H9 (cell line): ENCODE results near the gene FBXL16. TPM values are rescaled to one million over a fixed set of nuclear protein-coding genes. Genes with fewer than 3 reads are reported as not detected.

Experiments used
- DNase-seq: peaks from one replicate; pipeline ENCODE4 v3.0.0-alpha.2; 2017
- H2AFZ ChIP-seq: one replicate; pipeline ENCODE4 v1.6.1; 2013; ENCODE audit warnings: mild to moderate bottlenecking, low read length, control low read depth, moderate library complexity
- H2AK5ac ChIP-seq: 2 replicates; pipeline ENCODE4 v1.6.1; 2013; ENCODE audit warnings: low read length, control low read depth, mixed read lengths; ENCODE audit not compliant: insufficient read length
- H2BK120ac ChIP-seq: one replicate; pipeline ENCODE4 v1.6.1; 2013; ENCODE audit warnings: low read depth, mild to moderate bottlenecking, low read length, control low read depth, inconsistent platforms; ENCODE audit not compliant: poor library complexity, severe bottlenecking
- H2BK12ac ChIP-seq: 2 replicates; pipeline ENCODE4 v1.6.1; 2013; ENCODE audit warnings: low read length, control low read depth, mixed read lengths, low read depth; ENCODE audit not compliant: insufficient read length
- H2BK15ac ChIP-seq: 2 replicates; pipeline ENCODE4 v1.6.1; 2013; ENCODE audit warnings: low read depth, low read length, control low read depth
- H2BK20ac ChIP-seq: one replicate; pipeline ENCODE4 v1.6.1; 2013; ENCODE audit warnings: low read depth, mild to moderate bottlenecking, low read length, control low read depth, inconsistent platforms; ENCODE audit not compliant: poor library complexity, severe bottlenecking
- H2BK5ac ChIP-seq: 2 replicates; pipeline ENCODE4 v1.6.1; 2013; ENCODE audit warnings: low read length, control low read depth, mixed read lengths; ENCODE audit not compliant: insufficient read length
- H3K14ac ChIP-seq: 2 replicates; pipeline ENCODE4 v1.6.1; 2013; ENCODE audit warnings: low read length, control low read depth; ENCODE audit not compliant: insufficient read depth
- H3K18ac ChIP-seq: 2 replicates; pipeline ENCODE4 v1.6.1; 2013; ENCODE audit warnings: low read depth, mild to moderate bottlenecking, mixed read lengths, low read length, control low read depth; ENCODE audit not compliant: insufficient read length
- H3K23ac ChIP-seq: 2 replicates; pipeline ENCODE4 v1.6.1; 2013; ENCODE audit warnings: low read length, control low read depth, mixed read lengths, low read depth; ENCODE audit not compliant: insufficient read length
- H3K23me2 ChIP-seq: 2 replicates; pipeline ENCODE4 v1.6.1; 2013; ENCODE audit warnings: low read depth, mild to moderate bottlenecking, mixed read lengths, low read length, control low read depth; ENCODE audit not compliant: insufficient read length, poor library complexity, severe bottlenecking
- H3K27ac ChIP-seq: 2 replicates; pipeline ENCODE4 v1.5.1; 2013; ENCODE audit warnings: low read length, control low read depth, mixed read lengths, low read depth; ENCODE audit not compliant: insufficient read length
- H3K27me3 ChIP-seq: 2 replicates; pipeline ENCODE4 v1.6.1; 2013; ENCODE audit warnings: low read length, control low read depth, inconsistent platforms; ENCODE audit not compliant: insufficient read depth
- H3K4ac ChIP-seq: 2 replicates; pipeline ENCODE4 v1.6.1; 2013; ENCODE audit warnings: low read depth, mild to moderate bottlenecking, control low read depth, inconsistent platforms, low read length, moderate library complexity
- H3K4me1 ChIP-seq: 2 replicates; pipeline ENCODE4 v1.6.1; 2013; ENCODE audit warnings: low read length, control low read depth, inconsistent platforms; ENCODE audit not compliant: insufficient read depth
- H3K4me2 ChIP-seq: 2 replicates; pipeline ENCODE4 v1.6.1; 2013; ENCODE audit warnings: low read length, control low read depth, mixed read lengths; ENCODE audit not compliant: insufficient read length, insufficient read depth
- H3K56ac ChIP-seq: 2 replicates; pipeline ENCODE4 v1.6.1; 2013; ENCODE audit warnings: low read depth, mild to moderate bottlenecking, mixed read lengths, low read length, control low read depth; ENCODE audit not compliant: insufficient read length
- H3K79me1 ChIP-seq: 2 replicates; pipeline ENCODE4 v1.6.1; 2013; ENCODE audit warnings: low read depth, mild to moderate bottlenecking, moderate library complexity, low read length, control low read depth, inconsistent platforms; ENCODE audit not compliant: insufficient read depth, poor library complexity, severe bottlenecking
- H3K79me2 ChIP-seq: 2 replicates; pipeline ENCODE4 v1.6.1; 2013; ENCODE audit warnings: low read length, control low read depth, inconsistent platforms; ENCODE audit not compliant: insufficient read depth
- H3K9ac ChIP-seq: 2 replicates; pipeline ENCODE4 v1.6.1; 2013; ENCODE audit warnings: low read length, control low read depth, mixed read lengths; ENCODE audit not compliant: insufficient read length; ENCODE audit errors: extremely low read depth
- H3K9me3 ChIP-seq: one replicate; pipeline ENCODE4 v1.6.1; 2013; ENCODE audit warnings: low read depth, low read length, inconsistent platforms; ENCODE audit not compliant: control insufficient read depth
- H3T11ph ChIP-seq: one replicate; pipeline ENCODE4 v1.6.1; 2013; ENCODE audit warnings: mild to moderate bottlenecking, low read length, control low read depth, inconsistent platforms
- H4K20me1 ChIP-seq: one replicate; pipeline ENCODE4 v1.6.1; 2013; ENCODE audit not compliant: control insufficient read depth, insufficient read length, insufficient read depth
- H4K5ac ChIP-seq: 2 replicates; pipeline ENCODE4 v1.6.1; 2013; ENCODE audit warnings: low read depth, mild to moderate bottlenecking, mixed read lengths, low read length, control low read depth; ENCODE audit not compliant: insufficient read length
- H4K8ac ChIP-seq: replicated peaks from 2 replicates; pipeline ENCODE4 v1.6.1; 2013; ENCODE audit warnings: low read length, control low read depth, mixed read lengths, low read depth; ENCODE audit not compliant: insufficient read length
- H4K91ac ChIP-seq: 2 replicates; pipeline ENCODE4 v1.6.1; 2013; ENCODE audit warnings: low read depth, mild to moderate bottlenecking, moderate library complexity, mixed read lengths, low read length, control low read depth; ENCODE audit not compliant: insufficient read length
- H3K27ac Mint-ChIP-seq, 3 experiments: 2 replicates in 2 of 3; 3 replicates in 1 of 3; pipeline ENCODE4 v1.8.0; 2020 to 2021; ENCODE audit warnings: mixed read lengths in 3 of 3, mild to moderate bottlenecking in 1 of 3, moderate library complexity in 1 of 3
- H3K27me3 Mint-ChIP-seq: 2 replicates; pipeline ENCODE4 v1.8.0; 2021; ENCODE audit warnings: low read depth, mild to moderate bottlenecking, moderate library complexity, mixed read lengths
- H3K36me3 Mint-ChIP-seq, 3 experiments: 2 replicates in 2 of 3; 3 replicates in 1 of 3; pipeline ENCODE4 v1.8.0; 2020 to 2021; ENCODE audit warnings: low read depth in 3 of 3, mixed read lengths in 3 of 3; ENCODE audit not compliant: insufficient read depth in 1 of 3
- H3K4me1 Mint-ChIP-seq, 2 experiments: 2 replicates each; pipeline ENCODE4 v1.8.0; 2020; ENCODE audit warnings: mixed read lengths in 2 of 2
- H3K4me3 Mint-ChIP-seq, 2 experiments: 2 replicates in 1 of 2; 3 replicates in 1 of 2; pipeline ENCODE4 v1.8.0; 2020 to 2021; ENCODE audit warnings: mild to moderate bottlenecking in 2 of 2, mixed read lengths in 2 of 2, moderate library complexity in 1 of 2
- H3K9me3 Mint-ChIP-seq, 2 experiments: 2 replicates in 1 of 2; 3 replicates in 1 of 2; pipeline ENCODE4 v1.8.0; 2020; ENCODE audit warnings: mild to moderate bottlenecking in 2 of 2, mixed read lengths in 2 of 2, moderate library complexity in 1 of 2
- WGBS: extraction: QIAGEN DNeasy Blood & Tissue Kit; methylation state at CpG from one replicate; pipeline ENCODE4 v1.1.7; 2013; ENCODE audit warnings: missing lambda C conversion rate, low lambda C conversion rate, mixed read lengths; ENCODE audit not compliant: insufficient read length; ENCODE audit errors: extremely low coverage; 5-methylcytosine and 5-hydroxymethylcytosine counted together
- total RNA-seq: library from RNA; stranded (reverse); gene quantifications from 2 replicates; pipeline ENCODE4 v1.2.1, GENCODE V29; 2021
- TF ChIP-seq, protein P1 (sequence below): fragments of 200-600 bp; sonication (generic); conservative IDR thresholded peaks from 3 replicates; pipeline ENCODE4 v1.8.0; 2021; ENCODE audit warnings: antibody characterized with exemption, mild to moderate bottlenecking

Gene FBXL16
- total RNA-seq, 1 experiment from 2014 or later: 9.6 TPM

DNA sequence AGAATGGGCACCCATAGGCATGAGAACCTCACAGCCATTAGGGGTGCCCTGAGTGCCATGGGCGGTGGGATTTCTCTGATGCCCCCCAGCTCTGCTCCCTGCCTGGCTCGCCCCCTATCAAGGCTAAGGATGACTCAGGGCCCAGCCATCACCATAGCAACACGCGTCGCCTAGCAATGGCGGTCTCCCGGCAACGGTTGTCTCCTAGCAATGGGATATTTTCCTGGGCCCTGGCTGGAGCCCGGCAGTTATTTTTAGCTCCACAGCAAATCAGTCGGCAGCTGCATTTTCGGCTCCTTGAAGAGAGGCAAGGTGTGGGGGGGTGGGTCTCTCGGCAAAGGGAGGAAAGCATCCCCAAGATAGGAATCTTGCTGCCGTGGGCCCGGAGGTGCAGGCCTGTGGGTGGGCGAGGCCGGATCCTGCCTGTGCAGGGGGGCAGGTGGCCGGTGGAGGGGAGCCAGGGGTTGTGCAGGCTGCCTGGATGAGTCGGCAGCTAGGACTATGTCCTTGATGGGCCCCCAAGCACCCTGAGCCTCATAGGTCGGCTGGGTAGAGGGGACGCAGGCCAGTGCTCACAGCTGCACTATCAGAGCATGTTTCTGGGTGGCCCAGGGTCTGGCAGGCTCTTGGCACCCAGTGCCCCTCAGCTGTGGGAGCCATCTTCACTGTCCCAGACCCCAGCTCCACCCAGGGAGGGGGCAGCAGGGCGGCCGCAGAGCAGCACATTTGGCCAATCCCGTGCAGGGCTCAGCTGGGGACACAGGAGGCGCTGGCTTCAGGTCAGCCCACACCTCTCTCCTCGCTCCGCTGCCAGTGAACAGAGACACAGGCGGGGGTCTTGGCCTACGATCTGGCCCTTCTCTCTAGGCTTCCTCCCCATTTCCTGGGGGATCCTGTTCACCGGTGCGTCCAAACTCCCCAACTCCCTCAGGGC, 4.2 kb upstream of the FBXL16 start:
- no peak overlapping the region for H3K4me3 Mint-ChIP-seq
- H3K4me2 ChIP-seq: no peak overlapping the region
- H4K8ac ChIP-seq: no peak overlapping the region
- no peak overlapping the region for H2BK120ac ChIP-seq
- H3K27me3 ChIP-seq: peaks cover 21% of the 10 kb centered on the region; the same call in 1 of the 2 replicates
- no peak overlapping the region for H2AK5ac ChIP-seq
- no peaks in the 10 kb centered on the region for H3K4me1 ChIP-seq
- WGBS: no CpG with 5 or more reads among the region's 30 CpGs
- H3K18ac ChIP-seq: peak overlapping the region; percentile 68
- H2BK20ac ChIP-seq: no peak overlapping the region
- peaks cover 78% of the 10 kb centered on the region for H3K27me3 Mint-ChIP-seq
- H3K4me1 Mint-ChIP-seq: peaks cover 3 to 10% of the 10 kb centered on the region in 2 experiments; a peak in 3 of 4 replicates
- no peaks in the 10 kb centered on the region for H3K79me1 ChIP-seq
- H4K5ac ChIP-seq: no peak overlapping the region
- H3K9me3 Mint-ChIP-seq: peaks cover 0 to 2% of the 10 kb centered on the region in 2 experiments; a peak in 2 of 5 replicates
- no peak overlapping the region for H2BK15ac ChIP-seq
- H2BK5ac ChIP-seq: no peak overlapping the region
- peak; percentile 50 for DNase-seq
- no peak overlapping the region for H2BK12ac ChIP-seq
- peaks cover 4% of the 10 kb centered on the region for H3K23me2 ChIP-seq
- H3K14ac ChIP-seq: peak overlapping the region; percentile 43; the same call in 1 of the 2 replicates
- H3K79me2 ChIP-seq: no peaks in the 10 kb centered on the region
- H3K23ac ChIP-seq: no peak overlapping the region
- no peak overlapping the region for H3K27ac Mint-ChIP-seq
- H3K56ac ChIP-seq: no peak overlapping the region
- H3K36me3 Mint-ChIP-seq: no peaks in the 10 kb centered on the region
- H4K20me1 ChIP-seq: no peaks in the 10 kb centered on the region
- H2AFZ ChIP-seq: no peak overlapping the region
- TF ChIP-seq, protein P1, sequence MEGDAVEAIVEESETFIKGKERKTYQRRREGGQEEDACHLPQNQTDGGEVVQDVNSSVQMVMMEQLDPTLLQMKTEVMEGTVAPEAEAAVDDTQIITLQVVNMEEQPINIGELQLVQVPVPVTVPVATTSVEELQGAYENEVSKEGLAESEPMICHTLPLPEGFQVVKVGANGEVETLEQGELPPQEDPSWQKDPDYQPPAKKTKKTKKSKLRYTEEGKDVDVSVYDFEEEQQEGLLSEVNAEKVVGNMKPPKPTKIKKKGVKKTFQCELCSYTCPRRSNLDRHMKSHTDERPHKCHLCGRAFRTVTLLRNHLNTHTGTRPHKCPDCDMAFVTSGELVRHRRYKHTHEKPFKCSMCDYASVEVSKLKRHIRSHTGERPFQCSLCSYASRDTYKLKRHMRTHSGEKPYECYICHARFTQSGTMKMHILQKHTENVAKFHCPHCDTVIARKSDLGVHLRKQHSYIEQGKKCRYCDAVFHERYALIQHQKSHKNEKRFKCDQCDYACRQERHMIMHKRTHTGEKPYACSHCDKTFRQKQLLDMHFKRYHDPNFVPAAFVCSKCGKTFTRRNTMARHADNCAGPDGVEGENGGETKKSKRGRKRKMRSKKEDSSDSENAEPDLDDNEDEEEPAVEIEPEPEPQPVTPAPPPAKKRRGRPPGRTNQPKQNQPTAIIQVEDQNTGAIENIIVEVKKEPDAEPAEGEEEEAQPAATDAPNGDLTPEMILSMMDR: no peak
- H3K9ac ChIP-seq: no peak overlapping the region
- no peak overlapping the region for H3K27ac ChIP-seq
- H3T11ph ChIP-seq: no peak overlapping the region
- H3K4ac ChIP-seq: no peak overlapping the region; the same call in 1 of the 2 replicates
- no peaks in the 10 kb centered on the region for H3K9me3 ChIP-seq
- H4K91ac ChIP-seq: no peak overlapping the region
